Pancreas (tissue), 10 donors: Measurements from ENCODE around the gene PGPEP1. TPM values are rescaled to one million over a fixed set of nuclear protein-coding genes. Genes with fewer than 3 reads are reported as not detected.

Experiments
- ATAC-seq, 4 donors: fragments of 200-7000 bp; cut with Tn5 transposase; one replicate each; pipeline versions ENCODE4 v1.8.0 to v1.9.1; 2020; ENCODE audit warnings: mild to moderate bottlenecking in 4 of 4, moderate library complexity in 4 of 4
- DNase-seq, 6 donors: peaks; one replicate each; pipeline ENCODE4 v3.0.0-alpha.2; 2020
- FAIRE-seq: peaks from 2 replicates; lab custom pipeline; 2012; peaks lifted over from hg19 to GRCh38; lab: Jason Lieb, UNC
- H3K27ac ChIP-seq, 4 donors: fragments of 200-600 bp; sonication (generic); 1 replicate in 3 of 4; 2 replicates in 1 of 4; pipeline versions ENCODE4 v1.5.0 to v1.8.0; 2020
- H3K27me3 ChIP-seq, 4 donors: fragments of 200-600 bp; one replicate each; pipeline ENCODE4 v1.8.0; 2021
- H3K36me3 ChIP-seq, 3 donors: fragments of 200-600 bp; sonication (generic) in 1 of 3; one replicate each; pipeline versions ENCODE4 v1.5.0 to v1.8.0; 2020 to 2021
- H3K4me1 ChIP-seq, 3 donors: fragments of 200-600 bp; one replicate each; pipeline ENCODE4 v1.8.0; 2021
- H3K4me3 ChIP-seq, 4 donors: fragments of 200-600 bp; sonication (generic) in 2 of 4; one replicate each; pipeline versions ENCODE4 v1.5.0 to v1.8.0; 2020 to 2021
- H3K9me3 ChIP-seq, 4 donors: fragments of 200-600 bp; one replicate each; pipeline ENCODE4 v1.8.0; 2021
- WGBS, 2 donors: extraction: QIAGEN DNeasy Blood & Tissue Kit; methylation state at CpG; one replicate each; pipeline ENCODE4 v1.1.7; 2013; 5-methylcytosine and 5-hydroxymethylcytosine counted together
- intact Hi-C, 3 donors: fragments of 100-400 bp; cut with DNase I; formaldehyde crosslinking; loops; one replicate each; pipeline versions ENCODE4 v1.11.1 to v1.14.2; 2022
- microRNA-seq, 2 donors: library from miRNA; unstranded; fragments of <30 nt; microRNA quantifications; one replicate each; pipeline versions ENCODE4 to v1.1.0, GENCODE V29; 2019 to 2020
- polyA plus RNA-seq, 2 donors: library from polyadenylated mRNA; stranded (reverse); fragments of 200-250 nt; gene quantifications; one replicate each; pipeline ENCODE4 v1.2.3, GENCODE V29; 2013
- total RNA-seq, 6 donors: library from RNA; stranded (reverse); fragmentation: NEBNext Ultra II Directional in 4 of 6; extraction: Animal tissue kit (Norgen Biotek cat#: 25700) in 4 of 6; gene quantifications; one replicate each; pipeline versions ENCODE4 v1.2.1 to v1.2.4, GENCODE V29; 2021 to 2023
- TF ChIP-seq, protein P1 (sequence below), 4 donors: fragments of 200-600 bp; sonication (generic) in 3 of 4; IDR thresholded peaks; one replicate each; pipeline versions ENCODE4 v1.5.0 to v1.8.0; 2021; ENCODE audit warnings: antibody characterized with exemption in 4 of 4
- donor health status: healthy with polysubstance abuse.
- donor health status: DM: no; HTN: no; CAD: no; lungs with moderate emphysema.
- donor health status: DM: no; HTN: no; CAD: no.
- donor health status: control.
- donor health status: control.
- donor health status: Bipolar disorder and iron deficiency.
- donor health status: DM: yes; HTN: yes; CAD: no.
- donor health status: DM: no; HTN: no; CAD: no.
- donor health status: DM: no; HTN: no; CAD: no.
- donor health status: DM: yes; HTN: yes; CAD: no.

PGPEP1 gene
- total and polyA plus RNA-seq, 8 donors, result 10.4 to 44.4 (median 36.7) TPM

DNA sequence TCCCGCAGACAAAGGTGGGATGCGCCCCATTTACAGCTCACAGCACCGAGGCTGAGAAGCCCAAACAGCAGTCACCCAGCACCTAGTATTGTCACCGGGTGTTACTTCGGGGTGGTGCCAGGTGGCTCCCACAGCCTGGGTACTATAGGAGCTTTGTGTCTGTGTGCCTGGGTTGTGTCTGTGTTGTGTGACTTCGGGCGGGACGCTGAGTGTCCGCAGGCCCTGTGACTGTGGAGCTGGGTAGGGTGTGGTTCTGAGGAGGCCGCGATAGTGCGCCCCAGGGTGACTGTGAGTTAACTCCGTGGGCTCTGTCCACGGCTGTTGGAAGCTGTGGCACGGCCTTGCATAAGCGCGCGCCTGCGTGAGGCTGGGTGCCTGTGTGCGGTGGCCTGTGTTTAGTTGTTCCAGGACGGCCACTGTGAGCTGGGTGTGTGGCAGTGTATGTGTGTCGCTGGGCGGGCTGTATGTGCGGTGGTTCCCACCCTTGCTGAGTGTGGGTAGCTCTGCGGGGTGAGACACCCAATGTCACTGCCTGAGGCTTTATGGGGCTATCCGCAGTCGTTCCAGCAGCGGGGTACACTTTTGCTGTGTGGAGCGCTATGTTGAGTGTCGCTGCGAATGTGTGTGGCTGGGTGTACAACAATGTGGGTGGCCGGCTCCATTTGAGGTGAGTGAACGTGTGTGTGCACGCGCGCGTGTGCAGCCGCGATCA lies 78.2 kb downstream of the PGPEP1 start:
- peak in 2 of 6 donors; percentile 61 to 84 for DNase-seq
- no peaks in the 10 kb centered on the region for H3K9me3 ChIP-seq
- H3K36me3 ChIP-seq, result no peaks in the 10 kb centered on the region
- ATAC-seq, result peak; percentile 9 to 14 (median 12)
- WGBS, 2 donors, result 14 to 17% methylated on average over 39 of the region's 39 CpGs
- intact Hi-C loops, result no loop called here
- peaks cover 9 to 33% (median 12%) of the 10 kb centered on the region in 3 donors for H3K4me1 ChIP-seq
- peak overlapping the region; percentile 42 to 83 (median 70) for H3K27ac ChIP-seq
- peak overlapping the region in 3 of 4 donors; percentile 60 to 68 (median 68) for H3K4me3 ChIP-seq
- no peaks in the 10 kb centered on the region for H3K27me3 ChIP-seq
- no peak for FAIRE-seq
- TF ChIP-seq, protein P1, sequence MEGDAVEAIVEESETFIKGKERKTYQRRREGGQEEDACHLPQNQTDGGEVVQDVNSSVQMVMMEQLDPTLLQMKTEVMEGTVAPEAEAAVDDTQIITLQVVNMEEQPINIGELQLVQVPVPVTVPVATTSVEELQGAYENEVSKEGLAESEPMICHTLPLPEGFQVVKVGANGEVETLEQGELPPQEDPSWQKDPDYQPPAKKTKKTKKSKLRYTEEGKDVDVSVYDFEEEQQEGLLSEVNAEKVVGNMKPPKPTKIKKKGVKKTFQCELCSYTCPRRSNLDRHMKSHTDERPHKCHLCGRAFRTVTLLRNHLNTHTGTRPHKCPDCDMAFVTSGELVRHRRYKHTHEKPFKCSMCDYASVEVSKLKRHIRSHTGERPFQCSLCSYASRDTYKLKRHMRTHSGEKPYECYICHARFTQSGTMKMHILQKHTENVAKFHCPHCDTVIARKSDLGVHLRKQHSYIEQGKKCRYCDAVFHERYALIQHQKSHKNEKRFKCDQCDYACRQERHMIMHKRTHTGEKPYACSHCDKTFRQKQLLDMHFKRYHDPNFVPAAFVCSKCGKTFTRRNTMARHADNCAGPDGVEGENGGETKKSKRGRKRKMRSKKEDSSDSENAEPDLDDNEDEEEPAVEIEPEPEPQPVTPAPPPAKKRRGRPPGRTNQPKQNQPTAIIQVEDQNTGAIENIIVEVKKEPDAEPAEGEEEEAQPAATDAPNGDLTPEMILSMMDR (IDR thresholded peaks at IDR 0.05), result no peak

DNA sequence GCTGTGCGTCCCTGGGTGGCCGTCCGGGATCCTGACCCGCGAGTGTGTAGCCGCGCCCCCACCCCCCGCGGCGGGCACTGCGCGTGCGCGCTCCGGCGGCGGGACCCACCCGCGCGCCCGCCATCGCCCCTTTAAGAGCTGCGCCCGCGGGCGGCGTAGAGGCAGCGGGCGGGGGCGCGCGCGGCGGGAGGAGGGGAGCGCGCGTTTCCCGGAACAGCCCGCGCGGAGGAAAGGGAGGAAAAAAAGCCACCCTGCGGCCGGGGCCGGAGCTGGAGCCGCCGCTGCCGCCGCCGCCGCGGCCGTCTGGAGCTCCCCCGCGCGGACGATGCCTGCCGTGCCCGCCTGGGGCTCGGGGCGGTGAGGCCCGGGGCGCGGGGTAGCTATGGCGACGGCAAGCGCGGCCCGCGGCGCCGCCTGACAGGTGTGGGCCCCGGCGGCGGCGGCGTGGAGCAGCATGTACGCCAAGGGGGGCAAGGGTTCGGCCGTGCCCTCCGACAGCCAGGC lies 78.8 kb downstream of the PGPEP1 start, which contains the start of gene SSBP4:
TSS of gene SSBP4 (plus strand) at position 204 of the 504 bp plus-strand sequence. CDS start at position 455, 251 bp downstream.
- DNase-seq (peak; percentile 66 to 89 (median 84)), FAIRE-seq (no peak), ATAC-seq (peak; percentile 43 to 72 (median 57))
- H3K36me3 ChIP-seq, result no peaks in the 10 kb centered on the region
- H3K4me3 ChIP-seq, result peak within 1 kb of the TSS; percentile 51 to 68 (median 64)
- WGBS, 2 donors, result 0 to 1% methylated on average over 43 to 80 of the region's 80 CpGs
- no peaks in the 10 kb centered on the region for H3K27me3 ChIP-seq
- TF ChIP-seq, protein P1 (IDR thresholded peaks at IDR 0.05), result peak in 3 of 4 donors; percentile 13 to 24 (median 16)
- peak within 1 kb of the TSS; percentile 42 to 83 (median 70) for H3K27ac ChIP-seq
- H3K9me3 ChIP-seq, result no peaks in the 10 kb centered on the region
- intact Hi-C loops, result no loop called here
- H3K4me1 ChIP-seq, result peaks cover 9 to 33% (median 12%) of the 10 kb centered on the region in 3 donors

Small RNAs within 50 kb of the gene (microRNA-seq; reads per million reads assigned to microRNA genes)
- 0 to 0.59 reads per million in 2 donors for gene MIR3189

Other genes with a start within 250 kb of the PGPEP1 start
- 10 to 100 TPM; 19.7 to 27.5 (median 24.2) TPM for gene MAST3, start 242.8 kb upstream of the PGPEP1 start, total RNA-seq
- gene MAST3, start 242.8 kb upstream of the PGPEP1 start, polyA plus RNA-seq, result 10 to 100 TPM; 13.7 to 24.7 TPM
- 10 to 100 TPM; 11.6 to 21.2 (median 12.2) TPM for gene PIK3R2, start 187.4 kb upstream of the PGPEP1 start, total RNA-seq
- 1 to 10 TPM; 4.3 to 6.5 TPM for gene PIK3R2, start 187.4 kb upstream of the PGPEP1 start, polyA plus RNA-seq
- gene IFI30, start 166.8 kb upstream of the PGPEP1 start, total RNA-seq, result 100 to 1,000 TPM in 1 of 6 donors, 10 to 100 TPM in 5; 12.2 to 108 (median 23.2) TPM
- 10 to 100 TPM; 21.4 to 22.2 TPM for gene IFI30, start 166.8 kb upstream of the PGPEP1 start, polyA plus RNA-seq
- 1 to 10 TPM; 2.8 to 6.2 (median 4.0) TPM for gene MPV17L2, start 147.4 kb upstream of the PGPEP1 start, total RNA-seq
- 10 to 100 TPM in 1 of 2 donors, 1 to 10 TPM in 1; 9.9 to 10.4 TPM for gene MPV17L2, start 147.4 kb upstream of the PGPEP1 start, polyA plus RNA-seq
- gene RAB3A, start 136.6 kb upstream of the PGPEP1 start, total RNA-seq, result 1 to 10 TPM in 5 of 6 donors, under 1 TPM in 1; 0.79 to 2.6 (median 1.6) TPM
- 1 to 10 TPM; 2.3 to 4.4 TPM for gene RAB3A, start 136.6 kb upstream of the PGPEP1 start, polyA plus RNA-seq
- gene PDE4C, start 114.2 kb upstream of the PGPEP1 start, total RNA-seq, result under 1 TPM in 5 of 6 donors, not detected in 1; 0.12 to 0.59 (median 0.37) TPM
- 1 to 10 TPM in 1 of 2 donors, under 1 TPM in 1; 0.16 to 1.3 TPM for gene PDE4C, start 114.2 kb upstream of the PGPEP1 start, polyA plus RNA-seq
- 1 to 10 TPM; 1.0 to 5.6 (median 1.6) TPM for gene IQCN, start 66.1 kb upstream of the PGPEP1 start, total RNA-seq
- 10 to 100 TPM; 14.7 to 25.3 TPM for gene IQCN, start 66.1 kb upstream of the PGPEP1 start, polyA plus RNA-seq
- 100 to 1,000 TPM in 5 of 6 donors, 10 to 100 TPM in 1; 86.8 to 181 (median 137) TPM for gene JUND, start 59.0 kb upstream of the PGPEP1 start, total RNA-seq
- 100 to 1,000 TPM; 111 to 128 TPM for gene JUND, start 59.0 kb upstream of the PGPEP1 start, polyA plus RNA-seq
- gene LSM4, start 17.5 kb upstream of the PGPEP1 start, total RNA-seq, result 10 to 100 TPM; 16.5 to 39.0 (median 33.4) TPM
- 10 to 100 TPM; 65.9 to 67.9 TPM for gene LSM4, start 17.5 kb upstream of the PGPEP1 start, polyA plus RNA-seq
- gene GDF15, start 45.6 kb downstream of the PGPEP1 start, total RNA-seq, result 100 to 1,000 TPM in 2 of 6 donors, 10 to 100 TPM in 4; 33.3 to 277 (median 43.5) TPM
- gene GDF15, start 45.6 kb downstream of the PGPEP1 start, polyA plus RNA-seq, result 10 to 100 TPM; 28.1 to 57.7 TPM
- 1 to 10 TPM in 3 of 6 donors, under 1 TPM in 3; 0.14 to 6.1 (median 1.2) TPM for gene LRRC25, start 57.0 kb downstream of the PGPEP1 start, total RNA-seq
- gene LRRC25, start 57.0 kb downstream of the PGPEP1 start, polyA plus RNA-seq, result 1 to 10 TPM in 1 of 2 donors, under 1 TPM in 1; 0.85 to 1.0 TPM
- 10 to 100 TPM; 20.5 to 33.8 (median 23.7) TPM for gene SSBP4, start 78.8 kb downstream of the PGPEP1 start, total RNA-seq
- gene SSBP4, start 78.8 kb downstream of the PGPEP1 start, polyA plus RNA-seq, result 100 to 1,000 TPM in 1 of 2 donors, 10 to 100 TPM in 1; 77.5 to 116 TPM
- gene ISYNA1, start 97.5 kb downstream of the PGPEP1 start, total RNA-seq, result 10 to 100 TPM; 26.1 to 58.4 (median 44.7) TPM
- gene ISYNA1, start 97.5 kb downstream of the PGPEP1 start, polyA plus RNA-seq, result 100 to 1,000 TPM; 187 to 309 TPM
- gene ELL, start 181.5 kb downstream of the PGPEP1 start, total RNA-seq, result 10 to 100 TPM in 1 of 6 donors, 1 to 10 TPM in 5; 5.8 to 10.5 (median 9.3) TPM
- 10 to 100 TPM; 10.3 to 13.4 TPM for gene ELL, start 181.5 kb downstream of the PGPEP1 start, polyA plus RNA-seq
- 100 to 1,000 TPM in 2 of 6 donors, 10 to 100 TPM in 4; 73.8 to 104 (median 87.9) TPM for gene FKBP8, start 203.0 kb downstream of the PGPEP1 start, total RNA-seq
- gene FKBP8, start 203.0 kb downstream of the PGPEP1 start, polyA plus RNA-seq, result 100 to 1,000 TPM; 198 to 218 TPM
- gene KXD1, start 217.3 kb downstream of the PGPEP1 start, total RNA-seq, result 10 to 100 TPM; 33.4 to 46.2 (median 41.9) TPM
- 10 to 100 TPM; 48.7 to 66.9 TPM for gene KXD1, start 217.3 kb downstream of the PGPEP1 start, polyA plus RNA-seq
- gene UBA52, start 231.3 kb downstream of the PGPEP1 start, total RNA-seq, result 100 to 1,000 TPM; 522 to 838 (median 679) TPM
- gene UBA52, start 231.3 kb downstream of the PGPEP1 start, polyA plus RNA-seq, result 100 to 1,000 TPM; 402 to 680 TPM
- gene REX1BD, start 248.2 kb downstream of the PGPEP1 start, total RNA-seq, result 10 to 100 TPM; 30.0 to 46.2 (median 36.1) TPM
- 100 to 1,000 TPM; 122 to 158 TPM for gene REX1BD, start 248.2 kb downstream of the PGPEP1 start, polyA plus RNA-seq